Tibial artery (tissue), 4 donors: ENCODE results near the gene RNGTT.
"Not testable (repeated sequence)": the region's sequence is repeated elsewhere in the genome, so short reads cannot be mapped to it uniquely, and the experiment has no call there.

Source experiments
- DNase-seq, 2 donors: peaks; one replicate each; pipeline ENCODE4 v3.0.0-alpha.2; 2019
- H3K27ac ChIP-seq, 2 donors: fragments of 200-600 bp; sonication (generic) in 1 of 2; 1 replicate in 1 of 2; 2 replicates in 1 of 2; pipeline ENCODE4 v1.5.1; 2018 to 2019; ENCODE audit warnings: mild to moderate bottlenecking in 1 of 2
- H3K27me3 ChIP-seq, 2 donors: fragments of 200-600 bp; sonication (generic) in 1 of 2; one replicate each; pipeline versions ENCODE4 v1.5.1 to v1.6.0; 2016 to 2019
- H3K36me3 ChIP-seq, 3 donors: fragments of 200-600 bp; sonication (generic) in 2 of 3; one replicate each; pipeline ENCODE4 v1.5.1; 2016 to 2019; ENCODE audit warnings: mild to moderate bottlenecking in 2 of 3
- H3K4me1 ChIP-seq, 4 donors: fragments of 200-600 bp; sonication (generic) in 2 of 4; 1 replicate in 3 of 4; 2 replicates in 1 of 4; pipeline ENCODE4 v1.5.1; 2016 to 2019
- H3K4me3 ChIP-seq, 2 donors: fragments of 200-600 bp; sonication (generic) in 1 of 2; 1 replicate in 1 of 2; 2 replicates in 1 of 2; pipeline ENCODE4 v1.5.1; 2018 to 2019; ENCODE audit warnings: mild to moderate bottlenecking in 2 of 2
- H3K9me3 ChIP-seq, 3 donors: fragments of 200-600 bp; sonication (generic) in 1 of 3; one replicate each; pipeline ENCODE4 v1.5.1; 2016 to 2019
- intact Hi-C: fragments of 100-400 bp; cut with DNase I; formaldehyde crosslinking; loops from one replicate; pipeline ENCODE4 v1.15.0; 2023; ENCODE audit warnings: low total_unique reads
- TF ChIP-seq, protein P1 (sequence below), 2 experiments: fragments of 200-600 bp in 1 of 2; fragments of 450-650 bp in 1 of 2; IDR thresholded peaks; one replicate each; pipeline ENCODE4 v1.5.1; 2017 to 2019; ENCODE audit warnings: antibody characterized with exemption in 2 of 2, mild to moderate bottlenecking in 1 of 2, moderate library complexity in 1 of 2

RNGTT gene

DNA sequence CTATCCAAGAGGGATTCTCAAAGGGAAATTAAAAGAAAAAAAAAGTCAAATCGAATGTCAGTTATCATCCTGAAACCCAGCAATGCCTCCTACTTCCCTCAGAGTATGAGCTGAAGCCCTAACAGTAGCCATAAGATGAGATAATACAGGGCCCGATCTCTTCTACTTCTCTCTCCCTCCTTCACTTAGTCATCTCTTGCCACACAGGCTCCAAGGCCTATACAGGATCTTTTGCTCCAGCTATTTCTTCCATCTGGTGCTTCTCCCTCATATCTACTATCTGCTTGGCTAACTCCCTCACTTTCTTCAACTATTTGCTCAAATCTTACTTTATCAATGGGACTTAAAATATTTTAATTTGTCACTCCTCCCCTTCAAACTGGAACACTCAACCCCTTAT lies 215.3 kb downstream of the RNGTT start:
- no peaks in the 10 kb centered on the region for H3K27me3 ChIP-seq
- intact Hi-C loops: no loop called here
- no peaks in the 10 kb centered on the region for H3K36me3 ChIP-seq
- H3K9me3 ChIP-seq: no peaks in the 10 kb centered on the region
- H3K4me1 ChIP-seq: no peaks in the 10 kb centered on the region
- DNase-seq: no peak
- no peak overlapping the region for H3K27ac ChIP-seq
- no peak overlapping the region for H3K4me3 ChIP-seq
- TF ChIP-seq, protein P1, sequence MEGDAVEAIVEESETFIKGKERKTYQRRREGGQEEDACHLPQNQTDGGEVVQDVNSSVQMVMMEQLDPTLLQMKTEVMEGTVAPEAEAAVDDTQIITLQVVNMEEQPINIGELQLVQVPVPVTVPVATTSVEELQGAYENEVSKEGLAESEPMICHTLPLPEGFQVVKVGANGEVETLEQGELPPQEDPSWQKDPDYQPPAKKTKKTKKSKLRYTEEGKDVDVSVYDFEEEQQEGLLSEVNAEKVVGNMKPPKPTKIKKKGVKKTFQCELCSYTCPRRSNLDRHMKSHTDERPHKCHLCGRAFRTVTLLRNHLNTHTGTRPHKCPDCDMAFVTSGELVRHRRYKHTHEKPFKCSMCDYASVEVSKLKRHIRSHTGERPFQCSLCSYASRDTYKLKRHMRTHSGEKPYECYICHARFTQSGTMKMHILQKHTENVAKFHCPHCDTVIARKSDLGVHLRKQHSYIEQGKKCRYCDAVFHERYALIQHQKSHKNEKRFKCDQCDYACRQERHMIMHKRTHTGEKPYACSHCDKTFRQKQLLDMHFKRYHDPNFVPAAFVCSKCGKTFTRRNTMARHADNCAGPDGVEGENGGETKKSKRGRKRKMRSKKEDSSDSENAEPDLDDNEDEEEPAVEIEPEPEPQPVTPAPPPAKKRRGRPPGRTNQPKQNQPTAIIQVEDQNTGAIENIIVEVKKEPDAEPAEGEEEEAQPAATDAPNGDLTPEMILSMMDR (IDR thresholded peaks at IDR 0.05): no peak

DNA sequence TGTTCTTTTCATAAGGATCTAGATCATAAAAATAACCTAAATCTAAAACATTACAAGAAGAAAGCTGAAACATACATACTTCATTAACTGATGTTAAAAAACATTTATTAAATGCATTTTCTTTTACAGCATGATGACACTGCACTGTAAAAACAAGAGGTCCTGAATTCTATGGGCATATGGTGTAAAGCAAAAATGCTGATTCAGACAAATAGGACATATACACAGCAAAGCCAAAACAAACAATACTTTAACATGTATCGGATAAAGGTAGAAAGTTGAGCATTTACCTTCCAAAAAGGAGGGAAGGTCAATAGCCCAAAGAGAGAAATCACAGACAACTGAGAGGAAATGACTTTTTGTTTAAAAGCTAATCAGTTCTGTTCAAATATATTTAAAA lies 221.5 kb downstream of the RNGTT start:
- Histone ChIP-seq H3K36me3 (no peaks in the 10 kb centered on the region), H3K4me3 (no peak overlapping the region), H3K9me3 (no peaks in the 10 kb centered on the region), H3K27ac (no peak overlapping the region), H3K27me3 (no peaks in the 10 kb centered on the region), H3K4me1 (no peaks in the 10 kb centered on the region)
- no peak for DNase-seq
- intact Hi-C loops: no loop called here
- TF ChIP-seq, protein P1 (IDR thresholded peaks at IDR 0.05): no peak

- intact Hi-C loops: no loop called here
- H3K9me3 ChIP-seq: no peaks in the 10 kb centered on the region
Measured at GRCh38 chr6:88741071-88741470, 222.3 kb downstream of the RNGTT start.

GRCh38 chr6:88734544-88734943 lies 228.9 kb downstream of the RNGTT start:
- no peaks in the 10 kb centered on the region for H3K27me3 ChIP-seq
- TF ChIP-seq, protein P1 (IDR thresholded peaks at IDR 0.05): no peak
- intact Hi-C loops: no loop called here
- H3K27ac ChIP-seq: no peak overlapping the region
- H3K4me3 ChIP-seq: no peak overlapping the region
- no peaks in the 10 kb centered on the region for H3K9me3 ChIP-seq
- peaks cover 0 to 40% (median 2%) of the 10 kb centered on the region in 4 donors for H3K4me1 ChIP-seq
- no peak for DNase-seq
- no peaks in the 10 kb centered on the region for H3K36me3 ChIP-seq

More at GRCh38 chr6:88741071-88741470, 222.3 kb downstream of the RNGTT start:
- TF ChIP-seq, protein P1 (IDR thresholded peaks at IDR 0.05): no peak
- Histone ChIP-seq H3K27me3 (no peaks in the 10 kb centered on the region), H3K4me1 (peaks cover 0 to under 1% (median 0%) of the 10 kb centered on the region in 4 donors), H3K36me3 (no peaks in the 10 kb centered on the region), H3K27ac (no peak overlapping the region), H3K4me3 (no peak overlapping the region)
- DNase-seq: no peak

GRCh38 chr6:88730611-88731011 lies 232.8 kb downstream of the RNGTT start:
- H3K4me1 ChIP-seq: peaks cover 0 to 35% (median 2%) of the 10 kb centered on the region in 4 donors
- no peaks in the 10 kb centered on the region for H3K36me3 ChIP-seq
- no peak for DNase-seq
- intact Hi-C loops: no loop called here
- H3K27me3 ChIP-seq: no peaks in the 10 kb centered on the region
- TF ChIP-seq, protein P1 (IDR thresholded peaks at IDR 0.05): no peak
- no peak overlapping the region for H3K27ac ChIP-seq
- no peak overlapping the region for H3K4me3 ChIP-seq
- no peaks in the 10 kb centered on the region for H3K9me3 ChIP-seq

DNA sequence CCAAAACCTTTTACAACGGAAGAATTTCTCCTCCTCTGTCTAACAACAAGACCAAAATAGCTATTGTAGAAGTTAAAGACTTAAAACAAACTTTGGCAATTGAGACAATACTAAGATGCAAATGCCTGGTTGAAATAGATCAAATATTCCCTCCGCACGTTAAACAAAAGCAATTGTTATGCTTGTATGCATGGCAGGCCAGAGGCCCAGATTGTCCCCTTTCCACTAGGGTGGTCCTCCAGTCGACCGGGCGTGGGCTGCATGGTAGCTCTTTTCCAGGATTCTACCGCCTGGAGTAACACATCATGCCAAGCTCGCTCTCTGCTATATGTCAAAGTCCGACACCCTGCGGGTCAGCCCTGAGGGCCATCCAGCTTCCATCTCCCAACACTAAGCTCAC lies 234.7 kb downstream of the RNGTT start:
- no peaks in the 10 kb centered on the region for H3K36me3 ChIP-seq
- H3K27me3 ChIP-seq: no peaks in the 10 kb centered on the region
- H3K27ac ChIP-seq: no peak overlapping the region
- TF ChIP-seq, protein P1 (IDR thresholded peaks at IDR 0.05): no peak
- intact Hi-C loops: no loop called here
- DNase-seq: no peak
- no peak overlapping the region for H3K4me3 ChIP-seq
- no peaks in the 10 kb centered on the region for H3K9me3 ChIP-seq
- peaks cover 0 to 25% (median 2%) of the 10 kb centered on the region in 4 donors for H3K4me1 ChIP-seq

DNA sequence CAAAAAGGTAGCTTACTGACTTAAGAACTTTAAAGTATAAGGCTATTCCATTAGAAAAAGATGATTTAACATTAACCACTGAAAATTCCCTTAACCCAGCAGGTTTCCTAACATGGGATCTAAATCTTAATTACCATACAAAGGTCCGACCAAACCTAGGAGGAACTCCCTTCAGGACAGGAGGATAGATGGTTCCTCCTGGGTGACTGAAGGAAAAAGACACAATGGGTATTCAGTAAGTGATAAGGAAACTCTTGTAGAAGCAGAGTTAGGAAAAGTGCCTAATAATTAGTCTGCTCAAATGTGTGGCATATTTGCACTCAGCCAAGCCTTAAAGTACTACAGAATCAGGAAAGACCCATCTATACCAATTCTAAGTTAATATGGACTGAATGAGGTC lies 237.0 kb downstream of the RNGTT start:
- H3K4me3 ChIP-seq, intact Hi-C loops, H3K9me3 ChIP-seq, DNase-seq, H3K27ac ChIP-seq, H3K36me3 ChIP-seq, H3K27me3 ChIP-seq, H3K4me1 ChIP-seq: not testable (repeated sequence)
